HL-60/S4 (cell line): ENCODE measurements around the gene ANKRD24.
"Not testable (repeated sequence)": the region's sequence is repeated elsewhere in the genome, so short reads cannot be mapped to it uniquely, and the experiment has no call there.

Experiments
- in situ Hi-C: fragments of 300-500 bp; cut with MboI; formaldehyde crosslinking; loops from 2 replicates; pipeline ENCODE4 v1.14.3; 2022; ENCODE audit warnings: low sequenced_read_pairs

Gene ANKRD24

GRCh38 chr19:4229179-4229931 lies 46.9 kb downstream of the ANKRD24 start, which contains the start of gene EBI3:
EBI3 (plus strand) TSS chr19:4229523; CDS start chr19:4229551, 28 bp downstream.
- in situ Hi-C loops = no loop called here

GRCh38 chr19:4230237-4230636 lies 47.7 kb downstream of the ANKRD24 start:
- in situ Hi-C loops = not testable (repeated sequence)

- in situ Hi-C loops = not testable (repeated sequence)
Measured at GRCh38 chr19:4231521-4231920, 49.0 kb downstream of the ANKRD24 start.

- in situ Hi-C loops = not testable (repeated sequence)
Measured at GRCh38 chr19:4232139-4232538, 49.6 kb downstream of the ANKRD24 start.

GRCh38 chr19:4232614-4233281 lies 50.3 kb downstream of the ANKRD24 start:
- in situ Hi-C loops = no loop called here

GRCh38 chr19:4233282-4233853 lies 50.9 kb downstream of the ANKRD24 start:
- in situ Hi-C loops = no loop called here

- in situ Hi-C loops = no loop called here
Measured at GRCh38 chr19:4234142-4234861, 51.8 kb downstream of the ANKRD24 start.

- in situ Hi-C loops = no loop called here
Measured at GRCh38 chr19:4234862-4235201, 52.3 kb downstream of the ANKRD24 start.

GRCh38 chr19:4237510-4237909 lies 55.0 kb downstream of the ANKRD24 start:
- in situ Hi-C loops = not testable (repeated sequence)

GRCh38 chr19:4238831-4239230 lies 56.3 kb downstream of the ANKRD24 start:
- in situ Hi-C loops = no loop called here

GRCh38 chr19:4241824-4242430 lies 59.4 kb downstream of the ANKRD24 start:
- in situ Hi-C loops = no loop called here

- in situ Hi-C loops = not testable (repeated sequence)
Measured at GRCh38 chr19:4245938-4246337, 63.4 kb downstream of the ANKRD24 start.

- in situ Hi-C loops = no loop called here
Measured at GRCh38 chr19:4246767-4247593, 64.5 kb downstream of the ANKRD24 start, which contains the start of gene YJU2. YJU2 (plus strand) TSS chr19:4247080; CDS start chr19:4247147, 67 bp downstream.

- in situ Hi-C loops = no loop called here
Measured at GRCh38 chr19:4256563-4256962, 74.1 kb downstream of the ANKRD24 start.

- in situ Hi-C loops = no loop called here
Measured at GRCh38 chr19:4257025-4257424, 74.5 kb downstream of the ANKRD24 start.

- in situ Hi-C loops = no loop called here
Measured at GRCh38 chr19:4258181-4258580, 75.7 kb downstream of the ANKRD24 start.

- in situ Hi-C loops = no loop called here
Measured at GRCh38 chr19:4260613-4261191, 78.2 kb downstream of the ANKRD24 start.

GRCh38 chr19:4264812-4265211 lies 82.3 kb downstream of the ANKRD24 start:
- in situ Hi-C loops = no loop called here

GRCh38 chr19:4266253-4267000 lies 83.9 kb downstream of the ANKRD24 start:
- in situ Hi-C loops = no loop called here
